Lower leg skin (tissue), 4 donors: Measurements from ENCODE around the gene ATXN3L. TPM values are rescaled to one million over a fixed set of nuclear protein-coding genes. Genes with fewer than 3 reads are reported as not detected.

Source experiments
- DNase-seq, 2 donors: peaks; one replicate each; pipeline ENCODE4 v3.0.0-alpha.2; 2019; ENCODE audit warnings: low spot score in 2 of 2
- H3K4me3 ChIP-seq: fragments of 200-600 bp; sonication (generic); 2 replicates; pipeline ENCODE4 v1.5.1; 2017; ENCODE audit warnings: mild to moderate bottlenecking, low read depth; ENCODE audit not compliant: poor library complexity, severe bottlenecking
- POLR2A ChIP-seq, 2 donors: fragments of 450-650 bp; IDR thresholded peaks; one replicate each; pipeline ENCODE4 v1.6.1; 2016 to 2017; ENCODE audit warnings: antibody characterized with exemption in 2 of 2, mild to moderate bottlenecking in 1 of 2, moderate library complexity in 1 of 2
- WGBS, 2 donors: methylation state at CpG; one replicate each; pipeline ENCODE4 v1.1.5; 2018; 5-methylcytosine and 5-hydroxymethylcytosine counted together
- intact Hi-C: fragments of 100-400 bp; cut with DNase I; formaldehyde crosslinking; loops from one replicate; pipeline ENCODE4 v1.15.0; 2023; ENCODE audit warnings: low total_unique reads
- total RNA-seq, 4 donors: library from RNA; depleted of rRNA; stranded (reverse); fragments of >200 nt; gene quantifications; one replicate each; pipeline ENCODE4 v1.1.0, GENCODE V29; 2016
- TF ChIP-seq, protein P1 (sequence below), 3 donors: fragments of 450-650 bp; IDR thresholded peaks; one replicate each; pipeline ENCODE4 v1.5.1; 2016; ENCODE audit warnings: antibody characterized with exemption in 3 of 3, mild to moderate bottlenecking in 3 of 3, moderate library complexity in 2 of 3

Gene ATXN3L
- total RNA-seq, 4 donors from 2014 or later, result not detected

DNA sequence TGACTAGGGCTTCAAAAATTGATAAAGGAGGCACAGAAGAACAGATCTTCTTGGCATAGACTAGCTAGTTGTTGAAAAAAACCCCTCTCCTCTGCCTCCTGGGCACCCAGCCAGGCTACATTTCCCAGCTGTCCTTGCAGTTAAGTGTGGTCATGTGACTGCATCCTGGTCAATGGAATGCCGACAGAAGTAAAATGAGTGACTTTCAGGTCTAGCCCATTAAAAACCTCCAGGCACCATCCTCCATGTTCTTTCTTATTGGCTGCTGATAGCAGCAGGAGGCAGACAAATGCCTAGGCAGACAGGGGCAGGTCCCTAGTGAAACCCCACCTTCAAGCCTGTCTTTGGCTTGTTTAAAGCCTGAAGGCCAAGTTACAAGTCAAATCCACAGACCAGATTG is 35.3 kb downstream of the ATXN3L start:
- 90 to 100% methylated on average over 1 of the region's 1 CpG for WGBS, 2 donors
- TF ChIP-seq, protein P1, sequence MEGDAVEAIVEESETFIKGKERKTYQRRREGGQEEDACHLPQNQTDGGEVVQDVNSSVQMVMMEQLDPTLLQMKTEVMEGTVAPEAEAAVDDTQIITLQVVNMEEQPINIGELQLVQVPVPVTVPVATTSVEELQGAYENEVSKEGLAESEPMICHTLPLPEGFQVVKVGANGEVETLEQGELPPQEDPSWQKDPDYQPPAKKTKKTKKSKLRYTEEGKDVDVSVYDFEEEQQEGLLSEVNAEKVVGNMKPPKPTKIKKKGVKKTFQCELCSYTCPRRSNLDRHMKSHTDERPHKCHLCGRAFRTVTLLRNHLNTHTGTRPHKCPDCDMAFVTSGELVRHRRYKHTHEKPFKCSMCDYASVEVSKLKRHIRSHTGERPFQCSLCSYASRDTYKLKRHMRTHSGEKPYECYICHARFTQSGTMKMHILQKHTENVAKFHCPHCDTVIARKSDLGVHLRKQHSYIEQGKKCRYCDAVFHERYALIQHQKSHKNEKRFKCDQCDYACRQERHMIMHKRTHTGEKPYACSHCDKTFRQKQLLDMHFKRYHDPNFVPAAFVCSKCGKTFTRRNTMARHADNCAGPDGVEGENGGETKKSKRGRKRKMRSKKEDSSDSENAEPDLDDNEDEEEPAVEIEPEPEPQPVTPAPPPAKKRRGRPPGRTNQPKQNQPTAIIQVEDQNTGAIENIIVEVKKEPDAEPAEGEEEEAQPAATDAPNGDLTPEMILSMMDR (IDR thresholded peaks at IDR 0.05), result no peak
- TF ChIP-seq POLR2A (IDR thresholded peaks at IDR 0.05), result no peak
- DNase-seq, result no peak
- intact Hi-C loops, result no loop called here
- no peak overlapping the region for H3K4me3 ChIP-seq

DNA sequence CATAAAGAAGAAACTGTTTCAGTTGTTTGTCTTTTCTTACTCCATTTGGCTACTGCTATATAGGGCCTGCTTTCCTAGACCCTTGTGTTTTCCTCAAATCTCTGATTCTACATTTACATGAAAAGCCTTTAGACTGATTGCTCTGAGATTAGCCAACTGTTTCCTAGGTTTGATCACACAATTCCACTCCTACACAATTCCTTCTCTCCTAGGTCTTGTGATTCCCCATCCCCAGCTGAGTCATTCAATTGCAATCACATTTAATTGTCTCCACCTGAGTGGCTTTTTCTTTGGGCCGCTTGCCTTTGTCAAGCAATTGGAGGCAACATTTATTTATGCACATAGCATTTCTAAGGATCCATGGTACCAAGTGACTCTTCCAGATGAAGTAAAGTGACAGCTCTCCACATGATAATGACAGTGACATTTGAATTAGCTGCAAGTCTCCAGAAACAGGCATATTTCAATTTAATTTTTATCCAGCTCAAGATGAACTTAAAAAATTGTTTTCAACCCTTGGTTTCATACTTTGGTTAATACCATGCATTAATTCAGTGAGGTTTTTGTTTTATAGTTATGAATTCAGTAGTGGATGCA is 35.8 kb downstream of the ATXN3L start:
- TF ChIP-seq POLR2A (IDR thresholded peaks at IDR 0.05), result no peak
- TF ChIP-seq, protein P1 (IDR thresholded peaks at IDR 0.05), result no peak
- peak in 1 of 2 donors; percentile 17 for DNase-seq
- intact Hi-C loops, result no loop called here
- H3K4me3 ChIP-seq, result no peak overlapping the region
- 41 to 43% methylated on average over 1 of the region's 1 CpG for WGBS, 2 donors

DNA sequence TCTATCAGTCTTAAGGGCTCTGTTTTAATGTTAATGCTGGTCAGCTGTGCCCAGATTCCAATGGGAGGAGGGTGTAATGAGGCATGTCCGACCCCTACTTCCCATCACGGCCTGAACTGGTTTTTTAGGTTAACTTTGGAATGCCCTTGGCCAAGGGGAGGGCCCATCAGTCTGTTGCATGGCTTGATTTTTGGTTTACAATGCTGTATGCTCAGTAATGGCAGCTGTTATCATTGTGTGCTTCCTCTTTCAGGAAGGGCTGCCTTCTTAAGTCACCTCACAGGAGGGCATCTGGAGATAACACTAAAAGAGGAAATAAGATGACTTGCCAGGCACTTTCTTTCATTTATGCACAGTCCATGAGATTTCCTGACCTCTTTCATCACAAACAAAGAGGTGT is 36.3 kb downstream of the ATXN3L start:
- no peak for DNase-seq
- intact Hi-C loops, result no loop called here
- no peak overlapping the region for H3K4me3 ChIP-seq
- TF ChIP-seq POLR2A (IDR thresholded peaks at IDR 0.05), result no peak
- TF ChIP-seq, protein P1 (IDR thresholded peaks at IDR 0.05), result no peak
- WGBS, 2 donors, result 50 to 76% methylated on average over 2 of the region's 2 CpGs

DNA sequence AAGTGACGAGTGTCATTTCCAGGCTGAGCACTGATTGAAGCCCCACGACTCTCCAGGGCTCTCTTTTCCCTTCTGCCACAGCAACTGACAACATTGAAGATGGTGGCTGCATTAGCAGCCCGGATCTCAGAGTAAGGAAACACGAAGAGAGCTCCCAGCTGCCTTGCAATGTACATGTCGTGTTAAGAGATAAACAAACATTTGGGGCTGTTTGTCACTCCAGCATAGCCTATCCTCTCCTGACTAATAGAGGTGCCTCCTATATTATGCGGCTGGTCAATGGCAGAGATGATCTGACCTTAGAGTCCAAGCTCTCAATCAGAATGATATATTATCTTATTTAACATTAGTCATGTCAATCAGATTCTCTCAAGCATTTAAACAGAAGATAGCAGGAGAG is 38.6 kb downstream of the ATXN3L start:
- DNase-seq, result no peak
- H3K4me3 ChIP-seq, result no peak overlapping the region
- 88 to 90% methylated on average over 6 of the region's 6 CpGs for WGBS, 2 donors
- intact Hi-C loops, result no loop called here
- TF ChIP-seq, protein P1 (IDR thresholded peaks at IDR 0.05), result no peak
- TF ChIP-seq POLR2A (IDR thresholded peaks at IDR 0.05), result no peak

DNA sequence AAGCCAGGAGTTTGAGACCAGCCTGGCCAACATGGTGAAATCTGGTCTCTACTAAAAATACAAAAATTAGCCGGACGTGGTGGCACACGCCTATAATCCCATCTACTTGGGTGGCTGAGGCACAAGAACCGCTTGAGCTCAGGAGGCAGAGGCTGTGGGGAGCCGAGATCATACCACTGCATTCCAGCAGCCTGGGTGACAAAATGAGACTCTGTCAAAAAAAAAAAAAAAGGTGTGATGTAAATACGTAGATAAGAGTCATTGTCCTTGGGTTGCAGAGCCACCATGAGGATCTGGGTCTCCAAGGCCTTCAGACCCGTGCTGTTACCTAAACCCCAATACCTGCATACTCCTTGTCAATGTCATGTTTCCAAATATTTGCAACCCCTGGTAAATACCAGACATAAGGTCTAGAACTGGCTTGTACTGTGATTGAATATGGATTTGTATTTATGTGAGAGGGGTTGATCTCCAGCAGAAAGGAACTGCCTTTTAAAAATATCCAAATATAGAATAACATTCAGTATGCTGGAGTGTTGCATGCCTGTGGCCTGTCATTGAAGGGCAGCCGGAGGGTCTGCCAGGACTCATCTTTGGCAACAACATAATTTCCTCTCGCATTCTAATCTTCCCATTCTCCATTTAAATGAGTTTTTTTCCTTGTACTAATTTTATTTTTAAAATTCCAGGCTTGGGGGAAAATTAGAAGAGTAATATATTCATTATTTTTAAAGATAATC is 40.4 kb downstream of the ATXN3L start:
- 81 to 85% methylated on average over 5 to 9 of the region's 9 CpGs for WGBS, 2 donors
- H3K4me3 ChIP-seq, result no peak overlapping the region
- no peak for TF ChIP-seq POLR2A (IDR thresholded peaks at IDR 0.05)
- TF ChIP-seq, protein P1 (IDR thresholded peaks at IDR 0.05), result no peak
- DNase-seq, result no peak
- intact Hi-C loops, result no loop called here
